HG02981 (cell line): ENCODE results near the gene NFAT5.
A peak's percentile ranks its signal among the peaks of the same experiment; 100 is the strongest.
"Not testable (repeated sequence)": the region's sequence is repeated elsewhere in the genome, so short reads cannot be mapped to it uniquely, and the experiment has no call there.

Experiments used
- ATAC-seq: cut with Tn5 transposase; IDR thresholded peaks from one replicate; pipeline ENCODE4 v1.9.1; 2021; ENCODE audit warnings: mild to moderate bottlenecking, moderate library complexity; ENCODE audit not compliant: unreplicated experiment

Gene NFAT5

GRCh38 chr16:69565671-69566239 is at the start of gene NFAT5:
TSS of gene NFAT5 (plus strand) at chr16:69565966. CDS start at chr16:69566302, 336 bp downstream.
- ATAC-seq, result peak; percentile 40

DNA sequence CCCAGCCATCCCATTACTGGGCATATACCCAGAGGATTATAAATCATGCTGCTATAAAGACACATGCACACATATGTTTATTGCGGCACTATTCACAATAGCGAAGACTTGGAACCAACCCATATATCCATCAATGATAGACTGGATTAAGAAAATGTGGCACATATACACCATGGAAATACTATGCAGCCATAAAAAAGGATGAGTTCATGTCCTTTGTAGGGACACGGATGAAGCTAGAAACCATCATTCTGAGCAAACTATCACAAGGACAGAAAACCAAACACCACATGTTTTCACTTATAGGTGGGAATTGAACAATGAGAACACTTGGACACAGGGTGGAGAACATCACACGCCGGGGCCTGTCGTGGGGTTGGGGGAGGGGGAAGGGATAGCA is 47.9 kb upstream of the NFAT5 start:
- ATAC-seq, result not testable (repeated sequence)

DNA sequence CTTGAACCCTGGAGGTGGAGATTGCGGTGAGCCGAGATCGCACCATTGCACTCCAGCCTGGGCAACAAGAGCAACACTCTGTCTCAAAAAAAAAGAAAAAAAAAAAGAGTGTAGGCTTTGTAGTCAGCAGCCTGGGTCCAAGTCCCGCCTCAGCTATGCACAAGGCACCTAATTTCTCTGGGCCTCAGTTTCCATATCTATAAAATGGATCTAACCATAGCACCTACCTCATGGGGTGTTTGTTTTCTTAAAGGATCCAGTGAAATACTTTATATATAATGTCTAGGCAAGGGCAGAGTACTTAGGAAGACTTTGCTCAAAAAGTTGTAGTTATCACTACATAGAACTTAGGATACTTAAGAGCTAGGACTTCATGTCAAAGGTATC is 45.4 kb upstream of the NFAT5 start:
- no peak for ATAC-seq

DNA sequence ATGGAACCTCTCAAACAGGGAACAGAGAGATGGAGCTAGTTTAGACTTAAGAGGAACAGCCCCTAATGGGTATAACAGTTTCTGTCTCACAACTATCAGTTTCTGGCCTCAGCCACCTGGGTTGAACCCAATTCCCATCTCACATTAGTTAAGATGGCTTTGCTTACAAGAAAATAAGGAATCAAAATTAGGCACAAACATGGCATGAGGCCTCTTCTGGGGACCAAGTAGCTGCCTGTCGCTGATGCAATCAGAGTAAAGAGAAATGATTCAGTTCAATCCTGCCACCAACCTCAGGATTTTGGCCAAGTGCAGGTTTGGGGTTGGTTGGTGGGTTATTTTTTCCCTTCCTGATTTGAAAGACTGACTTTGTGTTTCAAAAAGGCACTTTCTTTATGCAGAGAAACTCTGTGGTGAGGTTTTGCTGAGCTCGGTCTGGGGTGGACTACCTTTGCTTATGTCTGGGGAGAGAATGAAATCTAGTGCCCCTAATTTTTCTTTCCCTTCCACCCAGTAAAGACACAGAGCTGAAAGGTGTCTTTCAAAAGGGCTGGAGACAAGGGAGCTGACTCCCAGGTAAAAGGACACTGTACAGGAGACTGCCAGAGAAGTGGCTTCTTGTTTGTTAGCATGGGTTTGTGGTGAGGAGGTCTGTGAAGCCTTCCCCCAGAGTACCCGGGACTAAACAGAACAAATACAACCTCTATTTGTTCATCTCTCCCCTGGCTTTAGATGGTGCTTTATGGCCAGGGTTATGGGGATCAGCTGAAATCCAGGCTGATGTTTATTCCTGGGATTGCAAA is 44.8 kb upstream of the NFAT5 start:
- no peak for ATAC-seq

- ATAC-seq, result no peak
Observed at GRCh38 chr16:69522041-69522578, 43.7 kb upstream of the NFAT5 start.

GRCh38 chr16:69522732-69523404 is 42.9 kb upstream of the NFAT5 start:
- no peak for ATAC-seq

DNA sequence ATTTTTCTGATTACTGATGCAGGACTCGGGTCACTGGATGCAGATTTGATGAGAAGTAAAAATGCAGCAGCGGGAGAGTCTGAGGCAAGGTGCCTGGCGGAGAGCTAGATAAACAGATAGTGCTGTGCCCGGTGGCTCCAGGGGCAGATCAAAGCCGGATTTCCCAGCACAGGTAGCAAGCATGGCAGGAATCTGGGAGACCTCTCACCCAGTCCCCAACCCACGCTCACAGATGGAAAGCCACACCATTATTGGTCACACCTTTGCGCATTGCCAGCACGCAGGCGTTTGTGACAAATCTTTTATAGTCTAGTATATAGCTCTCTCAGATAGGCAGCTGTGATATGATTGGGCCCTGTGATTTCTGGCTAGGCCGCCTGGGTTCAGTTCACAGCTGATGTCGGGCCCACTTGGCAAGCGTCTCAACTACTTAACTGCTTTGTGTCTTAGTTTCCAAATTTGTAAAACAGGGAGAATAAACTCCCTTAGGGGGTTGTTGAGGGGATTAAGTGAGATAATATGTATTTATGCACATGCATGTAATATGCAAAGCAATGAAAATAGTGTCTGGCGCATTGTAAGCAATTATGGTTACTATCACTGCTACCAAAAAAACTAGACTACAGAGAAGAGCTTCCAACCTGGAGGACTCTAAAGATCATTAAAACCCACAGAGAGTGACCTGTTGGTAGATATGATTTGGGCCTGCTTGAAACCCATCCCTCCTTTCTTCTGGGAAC is 42.0 kb upstream of the NFAT5 start:
- ATAC-seq, result no peak

GRCh38 chr16:69526831-69527655 is 38.7 kb upstream of the NFAT5 start:
- ATAC-seq, result no peak

DNA sequence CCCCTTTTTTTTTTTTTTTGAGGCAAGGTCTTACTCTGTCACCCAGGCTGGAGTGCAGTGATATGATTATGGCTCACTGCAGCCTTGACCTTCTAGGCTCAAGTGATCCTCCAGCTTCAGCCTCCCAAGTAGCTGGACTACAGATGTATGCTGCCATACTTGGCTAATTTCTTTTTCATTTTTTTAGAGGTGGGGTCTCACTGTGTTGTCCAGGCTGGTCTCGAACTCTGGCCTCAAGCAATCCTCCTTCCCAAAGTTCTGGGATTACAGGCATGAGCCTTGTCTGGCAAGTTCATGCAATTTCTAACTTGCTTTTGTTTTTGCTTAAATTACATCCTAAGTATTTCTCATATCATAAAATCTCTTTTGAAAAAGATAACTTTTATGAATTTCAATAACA is 33.8 kb upstream of the NFAT5 start:
- ATAC-seq, result no peak

GRCh38 chr16:69532641-69533455 is 32.9 kb upstream of the NFAT5 start:
- ATAC-seq, result no peak

GRCh38 chr16:69534720-69535119 is 31.0 kb upstream of the NFAT5 start:
- ATAC-seq, result no peak

- ATAC-seq, result no peak
Observed at GRCh38 chr16:69535123-69536050, 30.4 kb upstream of the NFAT5 start.

DNA sequence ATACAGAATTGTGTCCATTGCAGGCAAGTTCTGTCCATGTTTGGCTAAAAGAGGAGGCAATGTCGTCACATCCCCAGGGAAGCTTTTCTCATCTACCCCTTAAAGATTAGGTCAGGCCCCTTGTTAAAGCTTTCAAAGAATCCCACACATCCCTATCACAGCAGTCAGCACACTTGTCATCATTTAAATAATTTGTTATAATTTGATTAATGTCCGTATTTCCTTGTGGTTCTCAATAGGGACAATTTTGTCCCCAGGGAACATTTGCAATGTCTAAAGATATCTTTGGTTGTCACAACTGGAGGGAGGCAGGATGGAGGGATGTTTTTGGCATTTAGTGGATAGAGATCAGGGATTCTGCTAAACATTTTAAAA is 28.1 kb upstream of the NFAT5 start:
- no peak for ATAC-seq

DNA sequence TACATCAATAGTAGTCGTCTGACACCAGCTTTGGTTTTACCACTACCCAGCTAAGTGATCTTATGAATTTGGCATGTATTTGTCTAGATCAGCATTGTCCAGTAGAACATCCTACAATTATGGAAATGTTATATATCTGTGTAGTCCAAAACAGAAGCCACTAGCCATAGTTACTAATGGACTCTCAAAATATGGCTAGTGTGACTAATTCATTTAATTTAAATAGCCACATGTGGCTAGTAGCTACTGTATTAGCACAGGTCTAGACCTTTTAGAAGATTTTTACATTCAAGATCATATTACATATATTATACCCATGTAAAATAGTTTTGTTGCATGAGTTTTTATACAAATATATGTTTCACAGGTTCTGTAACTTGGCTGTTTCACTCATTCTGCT is 27.0 kb upstream of the NFAT5 start:
- no peak for ATAC-seq

- ATAC-seq, result no peak
Observed at GRCh38 chr16:69542974-69543373, 22.8 kb upstream of the NFAT5 start.

DNA sequence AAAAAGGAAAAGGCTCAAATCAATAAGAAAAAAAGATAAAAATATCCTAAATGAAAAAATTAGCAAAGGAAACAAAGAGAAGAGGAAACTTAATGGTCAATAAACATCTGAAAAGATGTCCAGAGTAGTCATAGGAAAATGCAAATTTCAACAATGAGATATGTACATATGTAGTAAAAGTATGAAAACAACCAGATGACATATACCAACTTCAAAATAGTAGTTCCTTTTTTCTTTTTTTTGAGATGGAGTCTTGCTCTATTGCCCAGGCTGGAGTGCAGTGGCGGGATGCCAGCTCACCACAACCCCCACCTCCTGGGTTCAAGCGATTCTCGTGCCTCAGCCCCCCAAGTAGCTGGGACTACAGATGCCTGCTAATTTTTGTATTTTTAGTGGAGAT is 21.7 kb upstream of the NFAT5 start:
- no peak for ATAC-seq

GRCh38 chr16:69546663-69547062 is 19.1 kb upstream of the NFAT5 start:
- ATAC-seq, result not testable (repeated sequence)

GRCh38 chr16:69553332-69553731 is 12.4 kb upstream of the NFAT5 start:
- no peak for ATAC-seq
